HepG2 (cell line): ENCODE results near the gene ADGRD1. TPM values are rescaled to one million over a fixed set of nuclear protein-coding genes. Genes with fewer than 3 reads are reported as not detected.

Experiments used
- ATAC-seq: fragments of 200-7000 bp; cut with Tn5 transposase; 3 replicates; pipeline ENCODE4 v1.9.1; 2020; ENCODE audit warnings: mild to moderate bottlenecking, moderate library complexity
- BruUV-seq: library from RNA; stranded (reverse); fragments of 400-500 nt; replicated peaks from 2 replicates; lab custom pipeline; 2021; lab: Mats Ljungman, UMichigan
- CTCF ChIA-PET: fragments of 300-600 bp; formaldehyde crosslinking; extraction: SDS; loops from one replicate; lab custom pipeline; 2021; ENCODE audit warnings: low total read pairs, inconsistent platforms, low intra/inter-chr PET ratio; lab: Yijun Ruan, JAX
- POLR2A ChIA-PET: fragments of 350-600 bp; sonication (Branson Sonifier 250); formaldehyde crosslinking; loops from one replicate; lab custom pipeline; 2020; ENCODE audit warnings: antibody characterized with exemption, inconsistent platforms; lab: Yijun Ruan, JAX
- DNase-seq: peaks from one replicate; pipeline ENCODE4 v3.0.0-alpha.2; 2015; ENCODE audit warnings: low spot score
- FAIRE-seq: peaks from 3 replicates; lab custom pipeline; 2011; peaks lifted over from hg19 to GRCh38; lab: Jason Lieb, UNC
- H2AFZ ChIP-seq: one replicate; pipeline ENCODE4 v1.6.1; 2011; ENCODE audit warnings: low read length, inconsistent platforms
- H3K27ac ChIP-seq: fragments of 300-600 bp; 3 replicates; pipeline ENCODE4 v1.8.0; 2011; ENCODE audit warnings: mixed run types, mild to moderate bottlenecking, mixed read lengths, low read length, inconsistent platforms; ENCODE audit not compliant: insufficient read depth; ENCODE audit errors: extremely low read length
- H3K27me3 ChIP-seq, 2 experiments: fragments of 200-600 bp in 1 of 2; 2 replicates in 1 of 2; 3 replicates in 1 of 2; pipeline versions ENCODE4 v1.6.0 to v1.8.0; 2011; ENCODE audit warnings: low read length in 2 of 2, mild to moderate bottlenecking in 2 of 2, moderate library complexity in 2 of 2, inconsistent platforms in 1 of 2; ENCODE audit not compliant: insufficient read depth in 2 of 2, control insufficient read depth in 1 of 2
- H3K36me3 ChIP-seq, 2 experiments: fragments of 200-600 bp in 1 of 2; replicated peaks in 1 of 2; 2 replicates in 1 of 2; 3 replicates in 1 of 2; pipeline versions ENCODE4 v1.5.1 to v1.8.0; 2011; ENCODE audit warnings: low read length in 2 of 2, inconsistent platforms in 1 of 2; ENCODE audit not compliant: insufficient read depth in 2 of 2, control insufficient read depth in 1 of 2
- H3K4me1 ChIP-seq: 2 replicates; pipeline ENCODE4 v1.5.1; 2012; ENCODE audit warnings: low read length, inconsistent platforms; ENCODE audit not compliant: insufficient read depth
- H3K4me2 ChIP-seq: 2 replicates; pipeline ENCODE4 v1.6.0; 2011; ENCODE audit warnings: low read depth, low read length, inconsistent platforms
- H3K4me3 ChIP-seq, 3 experiments: fragments of 200-600 bp in 1 of 3; sonication (generic), shearing (Covaris generic) in 1 of 3; replicated peaks in 1 of 3; 2 replicates each; pipeline ENCODE4 v1.5.1; 2011 to 2016; ENCODE audit warnings: low read length in 3 of 3, inconsistent platforms in 2 of 3, low read depth in 2 of 3, mild to moderate bottlenecking in 2 of 3, control low read depth in 1 of 3, mixed read lengths in 1 of 3; ENCODE audit not compliant: insufficient read depth in 1 of 3
- H3K79me2 ChIP-seq: one replicate; pipeline ENCODE4 v1.6.1; 2011; ENCODE audit warnings: low read length, inconsistent platforms; ENCODE audit not compliant: insufficient read depth
- H3K9ac ChIP-seq: 2 replicates; pipeline ENCODE4 v1.6.0; 2011; ENCODE audit warnings: mild to moderate bottlenecking, low read depth, low read length, inconsistent platforms; ENCODE audit not compliant: insufficient read depth
- H3K9me3 ChIP-seq: 2 replicates; pipeline ENCODE4 v1.5.1; 2012; ENCODE audit warnings: mild to moderate bottlenecking, low read length
- H4K20me1 ChIP-seq: 2 replicates; pipeline ENCODE4 v1.6.0; 2011; ENCODE audit warnings: inconsistent platforms, mild to moderate bottlenecking, low read length, moderate library complexity; ENCODE audit not compliant: insufficient read depth
- ELF4 ChIP-seq: sonication (generic); formaldehyde crosslinking; IDR thresholded peaks from 2 replicates; pipeline ENCODE4 v1.5.0; 2020; ENCODE audit warnings: missing genetic modification reagents, mild to moderate bottlenecking, moderate library complexity, borderline replicate concordance
- HNF1A ChIP-seq, 2 experiments: sonication (generic) in 1 of 2; formaldehyde crosslinking in 1 of 2; IDR thresholded peaks; 2 replicates each; pipeline versions ENCODE4 v1.4.0 to v1.6.1; 2016 to 2020; ENCODE audit warnings: borderline replicate concordance in 1 of 2, low read depth in 1 of 2, mild to moderate bottlenecking in 1 of 2, missing genetic modification reagents in 1 of 2
- NR2F1 ChIP-seq, 2 experiments: fragments of 450-650 bp in 1 of 2; formaldehyde crosslinking in 1 of 2; IDR thresholded peaks; 2 replicates each; pipeline versions ENCODE4 v1.5.0 to v1.6.1; 2016 to 2020; ENCODE audit warnings: mild to moderate bottlenecking in 1 of 2, missing compliant biosample characterization in 1 of 2, missing genetic modification reagents in 1 of 2, moderate library complexity in 1 of 2
- PLRG1 ChIP-seq: fragments of 450-650 bp; conservative IDR thresholded peaks from 2 replicates; pipeline ENCODE4 v1.6.1; 2016
- POLR2A ChIP-seq, 2 experiments: IDR thresholded peaks; 2 replicates each; pipeline ENCODE4 v1.6.1; 2011; ENCODE audit warnings: low read depth in 2 of 2, low read length in 2 of 2, mild to moderate bottlenecking in 1 of 2, moderate library complexity in 1 of 2; ENCODE audit not compliant: insufficient read depth in 1 of 2
- POLR2AphosphoS5 ChIP-seq: IDR thresholded peaks from 2 replicates; pipeline ENCODE4 v1.6.1; 2012; ENCODE audit warnings: low read depth, low read length
- SMAD1 ChIP-seq: sonication (generic); formaldehyde crosslinking; IDR thresholded peaks from 2 replicates; pipeline ENCODE4 v1.4.0; 2020; ENCODE audit warnings: missing genetic modification reagents, low read depth, mild to moderate bottlenecking, borderline replicate concordance
- TCF12 ChIP-seq, 2 experiments: fragments of 450-650 bp in 1 of 2; sonication (generic) in 1 of 2; formaldehyde crosslinking in 1 of 2; IDR thresholded peaks; 2 replicates each; pipeline versions ENCODE4 v1.6.1 to v1.8.0; 2017 to 2022; ENCODE audit warnings: antibody characterized with exemption in 1 of 2, mild to moderate bottlenecking in 1 of 2, missing genetic modification reagents in 1 of 2, moderate library complexity in 1 of 2
- U2AF2 ChIP-seq: fragments of 200-400 bp; formaldehyde crosslinking; IDR thresholded peaks from 2 replicates; pipeline ENCODE4 v1.6.1; 2017; ENCODE audit warnings: low read depth, mild to moderate bottlenecking, low read length
- ZNF18 ChIP-seq: sonication (generic); formaldehyde crosslinking; IDR thresholded peaks from 2 replicates; pipeline ENCODE4 v1.8.0; 2022; ENCODE audit warnings: mild to moderate bottlenecking, missing genetic modification reagents; ENCODE audit not compliant: insufficient replicate concordance
- ZNF556 ChIP-seq: sonication (generic); formaldehyde crosslinking; IDR thresholded peaks from 2 replicates; pipeline ENCODE4 v1.4.0; 2020; ENCODE audit warnings: mild to moderate bottlenecking, missing genetic modification reagents, borderline replicate concordance
- ZNF816 ChIP-seq: sonication (generic); formaldehyde crosslinking; IDR thresholded peaks from 2 replicates; pipeline ENCODE4 v1.8.0; 2022; ENCODE audit warnings: missing genetic modification reagents, mild to moderate bottlenecking, borderline replicate concordance
- WGBS: methylation state at CpG from one replicate; pipeline ENCODE4 v1.1.6; 2017; ENCODE audit warnings: low lambda C conversion rate; 5-methylcytosine and 5-hydroxymethylcytosine counted together
- in situ Hi-C: cut with HindIII; loops from 2 replicates; pipeline ENCODE4 v1.10.0; 2017; ENCODE audit warnings: low pct_unique_long_range_greater_than_20kb; ENCODE audit not compliant: extremely low pct_ligation_motif_present
- intact Hi-C: fragments of 100-400 bp; cut with micrococcal nuclease; formaldehyde crosslinking; loops from one replicate; pipeline ENCODE4 v1.10.0; 2022; ENCODE audit not compliant: unreplicated experiment
- polyA plus RNA-seq, 8 experiments: library from polyadenylated mRNA; depleted of rRNA in 3 of 8; stranded (reverse) in 7 of 8; unstranded in 1 of 8; fragments of >200 nt; fragmentation: Illumina TruSeq in 4 of 8; extraction: Trizol in 4 of 8; gene quantifications; 2 replicates each; pipeline versions ENCODE4 v1.2.1 to v1.2.3, GENCODE V29; 2011 to 2016; ENCODE audit warnings: low read depth in 4 of 8, missing spikeins in 1 of 8, mixed read lengths in 1 of 8; ENCODE audit not compliant: insufficient read depth in 1 of 8
- total RNA-seq, 5 experiments: library from RNA; depleted of rRNA; stranded (reverse); fragments of >200 nt; fragmentation: Illumina TruSeq; extraction: Trizol; gene quantifications; 2 replicates each; pipeline ENCODE4 v1.2.3, GENCODE V29; 2016; ENCODE audit warnings: low read depth in 1 of 5
- TF ChIP-seq, protein P1 (sequence below): sonication (generic); formaldehyde crosslinking; IDR thresholded peaks from 2 replicates; pipeline ENCODE4 v1.4.0; 2020; ENCODE audit warnings: missing genetic modification reagents

The ADGRD1 gene
- total and polyA plus RNA-seq, 2 of the 13 experiments (the other 11 are each of a cell fraction or from before 2014, with no cell fraction given), result 0.46 to 12.4 TPM

GRCh38 chr12:131067981-131068851, 114.5 kb downstream of the ADGRD1 start:
- no peaks in the 10 kb centered on the region for H3K79me2 ChIP-seq
- H3K4me2 ChIP-seq, result no peak overlapping the region
- no peak overlapping the region for H3K9ac ChIP-seq
- ChIA-PET CTCF (no interaction called here), POLR2A (no interaction called here)
- no peak for DNase-seq
- H3K4me1 ChIP-seq, result no peaks in the 10 kb centered on the region
- no peak overlapping the region for H3K27ac ChIP-seq
- H3K27me3 ChIP-seq, result no peaks in the 10 kb centered on the region
- TF ChIP-seq NR2F1 (CRISPR knock-in tag; IDR thresholded peaks at IDR 0.05) (no peak), PLRG1 (no peak), POLR2AphosphoS5 (no peak), ZNF816 (CRISPR knock-in tag) (no peak), ZNF556 (no peak), SMAD1 (CRISPR knock-in tag) (no peak), POLR2A (IDR thresholded peaks at IDR 0.05; ENCODE audit: insufficient read depth in 1 of 2, low read depth in 2 of 2, low read length in 2 of 2) (no peak), ELF4 (CRISPR knock-in tag) (no peak), U2AF2 (no peak), HNF1A (IDR thresholded peaks at IDR 0.05; ENCODE audit: low read depth) (no peak), HNF1A (CRISPR knock-in tag; IDR thresholded peaks at IDR 0.05; ENCODE audit: borderline replicate concordance) (no peak), TCF12 (IDR thresholded peaks at IDR 0.05) (no peak), TCF12 (CRISPR knock-in tag; IDR thresholded peaks at IDR 0.05) (no peak), ZNF18 (CRISPR knock-in tag) (no peak)
- TF ChIP-seq, protein P1, sequence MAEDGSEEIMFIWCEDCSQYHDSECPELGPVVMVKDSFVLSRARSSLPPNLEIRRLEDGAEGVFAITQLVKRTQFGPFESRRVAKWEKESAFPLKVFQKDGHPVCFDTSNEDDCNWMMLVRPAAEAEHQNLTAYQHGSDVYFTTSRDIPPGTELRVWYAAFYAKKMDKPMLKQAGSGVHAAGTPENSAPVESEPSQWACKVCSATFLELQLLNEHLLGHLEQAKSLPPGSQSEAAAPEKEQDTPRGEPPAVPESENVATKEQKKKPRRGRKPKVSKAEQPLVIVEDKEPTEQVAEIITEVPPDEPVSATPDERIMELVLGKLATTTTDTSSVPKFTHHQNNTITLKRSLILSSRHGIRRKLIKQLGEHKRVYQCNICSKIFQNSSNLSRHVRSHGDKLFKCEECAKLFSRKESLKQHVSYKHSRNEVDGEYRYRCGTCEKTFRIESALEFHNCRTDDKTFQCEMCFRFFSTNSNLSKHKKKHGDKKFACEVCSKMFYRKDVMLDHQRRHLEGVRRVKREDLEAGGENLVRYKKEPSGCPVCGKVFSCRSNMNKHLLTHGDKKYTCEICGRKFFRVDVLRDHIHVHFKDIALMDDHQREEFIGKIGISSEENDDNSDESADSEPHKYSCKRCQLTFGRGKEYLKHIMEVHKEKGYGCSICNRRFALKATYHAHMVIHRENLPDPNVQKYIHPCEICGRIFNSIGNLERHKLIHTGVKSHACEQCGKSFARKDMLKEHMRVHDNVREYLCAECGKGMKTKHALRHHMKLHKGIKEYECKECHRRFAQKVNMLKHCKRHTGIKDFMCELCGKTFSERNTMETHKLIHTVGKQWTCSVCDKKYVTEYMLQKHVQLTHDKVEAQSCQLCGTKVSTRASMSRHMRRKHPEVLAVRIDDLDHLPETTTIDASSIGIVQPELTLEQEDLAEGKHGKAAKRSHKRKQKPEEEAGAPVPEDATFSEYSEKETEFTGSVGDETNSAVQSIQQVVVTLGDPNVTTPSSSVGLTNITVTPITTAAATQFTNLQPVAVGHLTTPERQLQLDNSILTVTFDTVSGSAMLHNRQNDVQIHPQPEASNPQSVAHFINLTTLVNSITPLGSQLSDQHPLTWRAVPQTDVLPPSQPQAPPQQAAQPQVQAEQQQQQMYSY (CRISPR knock-in tag), result no peak
- no peak for FAIRE-seq
- intact Hi-C loops (no loop called here), in situ Hi-C loops (no loop called here)
- ATAC-seq, result no peak
- no peak overlapping the region for H3K4me3 ChIP-seq
- H3K9me3 ChIP-seq, result no peaks in the 10 kb centered on the region
- H2AFZ ChIP-seq, result no peak overlapping the region
- 81% methylated on average over 9 of the region's 12 CpGs for WGBS
- H3K36me3 ChIP-seq, result no peaks in the 10 kb centered on the region
- BruUV-seq, result no TSS peak
- no peaks in the 10 kb centered on the region for H4K20me1 ChIP-seq
